HG02870 (cell line): ENCODE data around the gene PPIF.
A peak's percentile ranks its signal among the peaks of the same experiment; 100 is the strongest.

Experiments
- ATAC-seq: cut with Tn5 transposase; IDR thresholded peaks from one replicate; pipeline ENCODE4 v1.9.1; 2021; ENCODE audit warnings: mild to moderate bottlenecking, moderate library complexity; ENCODE audit not compliant: unreplicated experiment

PPIF gene

GRCh38 chr10:79346388-79347225 lies 662 bp upstream of the PPIF start:
- no peak for ATAC-seq

GRCh38 chr10:79347894-79348639 lies 798 bp downstream of the PPIF start:
- peak; percentile 69 for ATAC-seq

- no peak for ATAC-seq
Observed at GRCh38 chr10:79348640-79348988, 1.3 kb downstream of the PPIF start.

GRCh38 chr10:79349072-79349491 lies 1.8 kb downstream of the PPIF start:
- ATAC-seq = no peak

GRCh38 chr10:79349766-79350406 lies 2.6 kb downstream of the PPIF start:
- no peak for ATAC-seq

- ATAC-seq = no peak
Observed at GRCh38 chr10:79350407-79351154, 3.3 kb downstream of the PPIF start.

GRCh38 chr10:79351332-79351731 lies 4.1 kb downstream of the PPIF start:
- no peak for ATAC-seq

- no peak for ATAC-seq
Observed at GRCh38 chr10:79352035-79352877, 5.0 kb downstream of the PPIF start.

- no peak for ATAC-seq
Observed at GRCh38 chr10:79353000-79353406, 5.7 kb downstream of the PPIF start.

- no peak for ATAC-seq
Observed at GRCh38 chr10:79353726-79354125, 6.5 kb downstream of the PPIF start.

GRCh38 chr10:79354141-79354540 lies 6.9 kb downstream of the PPIF start:
- no peak for ATAC-seq

- no peak for ATAC-seq
Observed at GRCh38 chr10:79354615-79355014, 7.3 kb downstream of the PPIF start.

- no peak for ATAC-seq
Observed at GRCh38 chr10:79355420-79356017, 8.2 kb downstream of the PPIF start.

- ATAC-seq = no peak
Observed at GRCh38 chr10:79356104-79356503, 8.8 kb downstream of the PPIF start.

GRCh38 chr10:79357180-79357579 lies 9.9 kb downstream of the PPIF start:
- ATAC-seq = no peak

GRCh38 chr10:79358811-79359210 lies 11.5 kb downstream of the PPIF start:
- ATAC-seq = no peak

- ATAC-seq = no peak
Observed at GRCh38 chr10:79359816-79360498, 12.7 kb downstream of the PPIF start.

GRCh38 chr10:79360499-79361342 lies 13.5 kb downstream of the PPIF start:
- ATAC-seq = no peak
